ENCODE measurements around the gene NTPCR. TPM values are rescaled to one million over a fixed set of nuclear protein-coding genes. Genes with fewer than 3 reads are reported as not detected.

The NTPCR gene
- total RNA-seq, 1 experiment from 2014 or later = 50.0 TPM

GRCh38 chr1:232938926-232939325, 11.5 kb upstream of the NTPCR start:
- intact Hi-C loops (cut with micrococcal nuclease; ENCODE audit: unreplicated experiment) = no loop called here
- Histone ChIP-seq H3K27ac (ENCODE audit: low read depth, low read length, poor library complexity, severe bottlenecking) (no peak overlapping the region), H3K4me1 (ENCODE audit: insufficient read depth, low read length, poor library complexity, severe bottlenecking) (no peaks in the 10 kb centered on the region), H3K9me3 (ENCODE audit: low read depth, low read length, poor library complexity, severe bottlenecking) (no peaks in the 10 kb centered on the region), H3K36me3 (ENCODE audit: insufficient read depth, low read length, poor library complexity, severe bottlenecking) (no peaks in the 10 kb centered on the region), H3K4me3 (ENCODE audit: low read depth, low read length, poor library complexity, severe bottlenecking) (no peak overlapping the region), H3K27me3 (replicated peaks; ENCODE audit: insufficient read depth, low read depth, low read length, poor library complexity) (no peaks in the 10 kb centered on the region)
- BruUV-seq (replicated peaks) = no TSS peak
- no peak for DNase-seq (ENCODE audit: low spot score)
- ChIA-PET POLR2A (ENCODE audit: low non-redundant PET) (no interaction called here), CTCF (no interaction called here)
- TF ChIP-seq CTCF (conservative IDR thresholded peaks at IDR 0.05; ENCODE audit: low read depth, low read length) (no peak), EZH2 (IDR thresholded peaks at IDR 0.05; ENCODE audit: borderline replicate concordance, low read depth, low read length, poor library complexity, severe bottlenecking) (no peak)

- Histone ChIP-seq H3K9me3 (ENCODE audit: low read depth, low read length, poor library complexity, severe bottlenecking) (no peaks in the 10 kb centered on the region), H3K27ac (ENCODE audit: low read depth, low read length, poor library complexity, severe bottlenecking) (no peak overlapping the region), H3K27me3 (replicated peaks; ENCODE audit: insufficient read depth, low read depth, low read length, poor library complexity) (no peaks in the 10 kb centered on the region), H3K4me3 (ENCODE audit: low read depth, low read length, poor library complexity, severe bottlenecking) (no peak overlapping the region), H3K36me3 (ENCODE audit: insufficient read depth, low read length, poor library complexity, severe bottlenecking) (no peaks in the 10 kb centered on the region), H3K4me1 (ENCODE audit: insufficient read depth, low read length, poor library complexity, severe bottlenecking) (no peaks in the 10 kb centered on the region)
- CTCF ChIA-PET = no interaction called here
- BruUV-seq (replicated peaks) = no TSS peak
- no peak for DNase-seq (ENCODE audit: low spot score)
- POLR2A ChIA-PET (ENCODE audit: low non-redundant PET) = no interaction called here
- no peak for TF ChIP-seq EZH2 (IDR thresholded peaks at IDR 0.05; ENCODE audit: borderline replicate concordance, low read depth, low read length, poor library complexity, severe bottlenecking)
- TF ChIP-seq CTCF (conservative IDR thresholded peaks at IDR 0.05; ENCODE audit: low read depth, low read length) = no peak
- intact Hi-C loops (cut with micrococcal nuclease; ENCODE audit: unreplicated experiment) = no loop called here
Measured at GRCh38 chr1:232939748-232940147, 10.7 kb upstream of the NTPCR start.

- Histone ChIP-seq H3K4me3 (ENCODE audit: low read depth, low read length, poor library complexity, severe bottlenecking) (no peak overlapping the region), H3K36me3 (ENCODE audit: insufficient read depth, low read length, poor library complexity, severe bottlenecking) (no peaks in the 10 kb centered on the region), H3K27me3 (replicated peaks; ENCODE audit: insufficient read depth, low read depth, low read length, poor library complexity) (no peaks in the 10 kb centered on the region), H3K9me3 (ENCODE audit: low read depth, low read length, poor library complexity, severe bottlenecking) (no peaks in the 10 kb centered on the region), H3K27ac (ENCODE audit: low read depth, low read length, poor library complexity, severe bottlenecking) (no peak overlapping the region), H3K4me1 (ENCODE audit: insufficient read depth, low read length, poor library complexity, severe bottlenecking) (no peaks in the 10 kb centered on the region)
- TF ChIP-seq CTCF (conservative IDR thresholded peaks at IDR 0.05; ENCODE audit: low read depth, low read length) = no peak
- TF ChIP-seq EZH2 (IDR thresholded peaks at IDR 0.05; ENCODE audit: borderline replicate concordance, low read depth, low read length, poor library complexity, severe bottlenecking) = no peak
- POLR2A ChIA-PET (ENCODE audit: low non-redundant PET) = no interaction called here
- intact Hi-C loops (cut with micrococcal nuclease; ENCODE audit: unreplicated experiment) = no loop called here
- DNase-seq (ENCODE audit: low spot score) = no peak
- BruUV-seq (replicated peaks) = no TSS peak
- CTCF ChIA-PET = no interaction called here
Measured at GRCh38 chr1:232940262-232940661, 10.1 kb upstream of the NTPCR start.

All from A673 (cell line).